Measurements from ENCODE around the gene MAPK8IP3.

GRCh38 chr16:1674751-1675664, 31.0 kb upstream of the MAPK8IP3 start:
- TF ChIP-seq CTCF (IDR thresholded peaks at IDR 0.05; ENCODE audit: borderline replicate concordance, extremely low read depth, low read length, poor library complexity, severe bottlenecking) (no peak), EZH2 (IDR thresholded peaks at IDR 0.05; ENCODE audit: borderline replicate concordance, low read depth, low read length, severe bottlenecking) (no peak)

Measured in DND-41 (cell line).